ENCODE measurements around the gene NCOR2.

GRCh38 chr12:124519746-124520145, 47.7 kb downstream of the NCOR2 start:
- TF ChIP-seq EZH2 (IDR thresholded peaks at IDR 0.05; ENCODE audit: borderline replicate concordance, low read length) (no peak), CTCF (conservative IDR thresholded peaks at IDR 0.05 in 1 of 2, IDR thresholded peaks at IDR 0.05 in 1 of 2; ENCODE audit: extremely low read depth in 1 of 2, insufficient read depth in 1 of 2, low read depth in 1 of 2, low read length in 2 of 2) (no peak)

All from mammary epithelial cell (primary cell).